Activated CD8-positive, alpha-beta memory T cell treated with anti-CD3 and anti-CD28 coated beads, Interleukin-2, amount 50 U/mL, for 1 hour (primary cell): ENCODE measurements around the gene CATSPERD.

Experiments
- DNase-seq: peaks from one replicate; pipeline ENCODE4 v3.0.0-alpha.2; 2020; ENCODE audit errors: extremely low read depth

CATSPERD gene, protein sequence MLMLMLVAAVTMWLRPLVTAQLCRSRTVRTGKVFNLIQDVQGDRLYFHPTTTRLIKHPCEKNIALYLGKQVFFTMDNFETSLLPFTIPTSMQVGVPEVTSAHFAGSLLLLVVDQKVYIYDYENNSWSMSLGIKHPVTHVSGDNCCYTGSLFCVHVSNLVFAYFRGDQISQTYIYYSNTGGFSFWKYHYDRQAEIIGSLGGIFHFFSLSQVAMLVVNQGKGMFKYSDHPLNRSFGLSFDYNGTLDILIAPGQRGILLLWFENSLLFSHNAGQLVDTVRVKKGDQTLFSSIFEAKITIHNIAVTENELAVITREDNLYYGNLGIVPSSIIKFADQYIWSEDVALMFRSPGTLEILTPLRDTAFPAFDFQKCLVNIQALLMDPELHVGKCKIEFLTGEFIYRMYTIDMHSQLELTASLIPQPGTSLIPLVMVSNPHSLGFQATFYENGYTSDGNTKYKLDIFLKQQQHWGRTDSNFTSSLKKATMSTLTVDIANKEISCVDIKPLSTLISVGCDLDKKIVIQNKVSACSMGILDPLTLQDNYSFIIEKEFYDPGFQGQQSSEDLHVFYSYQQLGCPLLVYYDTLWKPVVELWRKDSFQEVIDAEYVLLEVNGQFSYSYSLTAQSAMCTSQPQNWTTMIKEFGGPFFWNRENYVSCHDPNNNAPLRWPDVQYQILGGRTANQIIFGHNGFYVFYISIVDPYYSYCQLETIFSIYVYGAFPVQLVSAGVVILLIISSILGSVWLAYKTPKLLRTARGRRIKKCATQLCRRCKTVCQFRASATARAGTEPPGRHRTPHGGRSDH

DNA sequence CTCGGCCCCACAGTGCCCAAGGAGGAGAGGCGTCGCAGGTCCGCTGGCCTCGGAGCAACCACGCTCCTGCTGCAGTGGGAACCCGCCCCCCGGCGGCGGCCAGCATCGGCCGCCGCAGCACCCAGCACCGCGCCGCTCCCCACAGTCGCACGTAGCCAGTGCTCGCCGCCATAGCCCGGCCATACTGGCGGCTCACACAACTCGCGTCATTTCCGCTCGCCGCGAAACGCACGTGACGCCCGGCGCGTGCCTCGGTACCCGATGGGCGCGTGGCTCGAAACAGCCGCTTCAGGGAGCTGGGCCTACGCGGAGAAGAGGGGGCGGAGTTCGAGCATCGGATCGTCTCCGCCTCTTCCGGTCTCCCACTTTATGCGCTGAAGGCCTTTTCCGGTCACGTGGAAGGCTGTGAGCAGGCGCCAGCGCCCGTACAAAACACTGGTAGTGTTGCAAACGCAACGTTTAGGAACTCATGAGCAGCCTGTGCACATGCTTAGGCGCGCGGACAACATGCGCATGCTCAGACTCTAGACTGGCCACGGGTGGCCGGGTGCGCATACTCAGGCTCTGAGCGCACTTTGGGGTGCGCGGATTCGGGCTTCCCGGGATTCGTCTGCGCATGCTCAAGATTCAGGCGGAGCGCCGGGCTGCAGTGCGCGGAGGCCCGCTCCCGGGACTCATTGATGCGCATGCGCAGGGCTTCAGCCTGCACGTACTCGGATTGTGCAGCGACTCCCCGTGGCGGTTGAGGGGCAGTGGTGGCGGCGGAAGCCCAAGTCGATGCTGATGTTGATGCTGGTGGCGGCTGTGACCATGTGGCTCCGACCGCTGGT is at the start of gene CATSPERD, which contains the start of gene LONP1:
TSS of gene CATSPERD (plus strand) at position 677 of the 830 bp plus-strand sequence. CDS start at position 778, 101 bp downstream.
TSS of gene LONP1 (minus strand) at position 186 of the 830 bp plus-strand sequence. CDS start at position 172, 14 bp downstream.
- peak; percentile 96 for DNase-seq

DNA sequence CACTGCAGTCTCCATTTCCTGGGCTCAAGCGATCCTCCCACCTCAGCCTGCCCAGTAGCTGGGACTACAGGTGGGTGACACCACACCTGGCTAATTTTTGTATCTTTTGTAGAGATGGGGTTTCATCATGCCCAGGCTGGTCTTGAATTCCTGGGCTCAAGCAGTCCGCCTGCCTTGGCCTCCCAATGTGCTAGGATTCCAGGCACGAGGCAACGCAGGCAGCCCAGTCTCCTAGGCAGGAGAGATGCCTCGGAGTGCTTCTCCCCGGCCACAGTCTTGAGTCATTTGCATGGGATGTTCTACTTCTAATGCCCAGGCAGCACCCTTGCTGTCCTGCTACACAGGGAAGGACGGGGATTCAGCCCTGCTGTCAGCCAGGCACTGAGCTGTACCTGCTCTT is 48.8 kb upstream of the CATSPERD start:
- DNase-seq, result no peak

DNA sequence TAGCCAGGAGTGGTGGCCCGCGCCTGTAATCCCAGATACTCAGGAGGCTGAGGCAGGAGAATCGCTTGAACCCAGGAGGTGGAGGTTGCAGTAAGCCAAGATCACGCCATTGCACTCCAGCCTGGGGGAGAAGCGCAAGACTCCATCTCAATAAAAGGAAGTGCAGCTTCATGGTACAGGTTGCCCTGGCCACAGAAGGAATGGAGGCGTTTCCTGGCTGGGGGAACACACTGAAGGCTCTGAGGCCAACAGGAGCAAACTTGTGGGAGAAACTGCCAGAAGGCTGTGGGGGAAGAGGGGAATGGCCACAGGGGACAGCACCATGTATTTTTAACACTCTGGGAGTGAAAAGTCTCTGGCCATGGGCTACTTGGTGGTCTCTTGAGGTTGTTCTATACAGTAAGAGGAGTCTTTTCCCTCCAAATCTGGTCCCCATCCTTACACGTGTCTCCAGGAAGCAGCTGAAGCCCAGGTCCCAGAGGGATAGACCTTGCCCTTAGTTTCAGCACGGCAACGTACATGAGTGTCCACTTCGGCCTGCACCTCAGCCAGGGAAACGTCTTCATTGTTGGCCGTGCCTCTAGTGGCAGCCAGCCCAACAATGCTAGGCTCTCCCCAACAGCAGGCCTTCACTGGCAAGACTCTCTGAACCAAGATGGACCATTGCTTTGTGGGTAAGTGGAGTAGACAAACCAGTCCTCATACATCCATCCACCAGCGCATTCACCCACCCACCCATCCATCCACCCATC is 47.6 kb upstream of the CATSPERD start:
- DNase-seq, result no peak

DNA sequence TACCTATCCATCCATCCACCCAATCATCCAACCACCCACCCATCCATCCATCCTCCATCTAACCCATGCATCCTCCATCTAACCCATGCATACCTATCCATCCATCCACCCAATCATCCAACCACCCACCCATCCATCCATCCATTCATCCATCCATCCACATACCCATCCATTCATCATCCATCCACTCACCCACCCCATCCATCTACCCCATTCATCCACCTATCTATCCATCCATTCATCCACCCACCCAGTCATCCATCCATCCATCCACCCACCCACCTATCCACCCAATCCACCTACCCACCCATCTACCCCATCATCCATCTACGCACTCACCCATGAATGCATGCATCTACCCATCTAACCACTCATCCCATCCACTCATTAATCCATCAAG is 46.7 kb upstream of the CATSPERD start:
- DNase-seq, result no peak

DNA sequence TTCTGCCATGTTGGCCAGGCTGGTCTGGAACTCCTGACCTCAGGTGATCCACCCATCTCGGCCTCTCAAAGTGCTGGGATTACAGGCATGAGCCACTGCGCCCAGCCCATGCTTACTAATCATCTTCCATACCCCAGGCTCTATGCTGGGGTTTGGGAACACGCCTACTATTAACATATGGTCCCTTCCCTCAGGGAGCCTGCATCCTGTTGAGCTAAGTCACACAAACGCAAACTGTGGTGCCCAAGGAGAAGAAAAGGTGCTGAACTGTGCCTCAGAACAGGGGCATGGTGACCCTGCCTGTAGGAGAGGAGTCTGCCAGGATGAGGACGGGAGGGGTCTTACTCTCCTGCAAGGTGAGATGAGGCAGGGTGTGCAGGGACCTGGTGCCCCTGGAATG is 45.7 kb upstream of the CATSPERD start:
- no peak for DNase-seq

DNA sequence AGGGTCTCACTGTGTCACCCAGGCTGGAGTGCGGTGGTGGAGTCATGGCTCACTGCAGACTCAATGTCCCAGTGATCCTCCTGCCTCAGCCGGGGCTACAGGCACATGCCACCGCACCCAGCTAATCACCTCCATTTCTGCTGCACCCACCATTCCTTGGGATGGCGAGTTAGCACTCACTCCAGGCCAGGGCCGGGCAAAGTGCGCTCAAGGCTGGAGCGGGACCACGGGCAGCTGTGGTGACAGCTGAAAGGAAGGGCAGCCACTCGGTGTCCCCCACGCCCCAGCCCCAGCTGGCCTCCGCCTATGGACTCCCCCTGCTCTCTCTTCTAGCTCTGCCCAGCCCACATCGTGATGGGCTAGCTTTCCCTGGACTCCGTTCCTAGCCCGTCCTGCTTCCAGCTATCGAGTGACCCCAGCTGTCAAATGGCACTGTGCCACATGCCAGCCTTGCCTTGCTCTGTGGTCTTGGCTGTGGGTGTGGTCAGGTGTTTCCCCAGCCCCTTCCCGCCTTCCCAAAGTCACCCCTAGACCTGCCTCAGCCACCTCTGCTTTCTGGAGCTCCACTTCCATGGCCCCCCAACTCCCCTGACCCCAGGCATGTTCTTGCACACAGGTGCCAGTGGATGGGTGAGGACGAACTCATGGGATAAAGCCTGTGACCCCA is 44.2 kb upstream of the CATSPERD start:
- no peak for DNase-seq

DNA sequence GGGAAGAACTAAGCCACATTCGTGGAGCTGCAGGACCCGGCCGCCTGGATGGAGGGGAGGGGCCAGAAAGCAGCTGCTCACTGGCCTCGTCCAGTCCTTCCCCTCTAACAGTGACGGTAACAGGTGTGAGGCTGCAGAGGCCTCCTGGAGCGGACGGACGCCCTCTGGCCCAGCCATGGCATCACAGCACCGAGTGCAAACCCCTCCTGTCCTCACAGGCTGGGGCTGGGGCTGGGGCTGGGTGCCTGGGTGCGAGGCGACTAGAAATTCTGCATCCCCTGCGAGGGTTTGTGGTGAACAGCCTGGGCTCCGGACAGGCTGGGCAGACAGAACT is 43.7 kb upstream of the CATSPERD start:
- no peak for DNase-seq

DNA sequence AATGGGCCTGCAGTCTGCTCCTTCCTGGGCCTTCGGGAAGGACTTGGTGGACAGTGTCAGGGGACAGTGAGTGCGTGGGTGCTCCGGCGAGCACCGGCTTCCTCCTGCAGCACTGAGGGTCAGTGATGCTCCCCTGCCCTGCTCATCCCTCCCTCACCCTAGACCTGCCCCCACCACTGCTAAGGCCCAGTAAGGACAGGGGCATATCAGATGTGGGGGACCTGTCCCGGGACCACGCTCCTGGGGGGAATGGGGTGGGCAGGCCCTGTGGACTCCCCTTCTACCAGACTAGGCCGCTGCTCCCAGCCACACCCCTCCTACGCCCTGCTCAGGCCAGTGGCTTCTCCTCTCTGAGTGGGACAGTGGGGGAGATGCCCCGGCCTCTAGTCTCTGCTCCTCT is 43.3 kb upstream of the CATSPERD start:
- no peak for DNase-seq

DNA sequence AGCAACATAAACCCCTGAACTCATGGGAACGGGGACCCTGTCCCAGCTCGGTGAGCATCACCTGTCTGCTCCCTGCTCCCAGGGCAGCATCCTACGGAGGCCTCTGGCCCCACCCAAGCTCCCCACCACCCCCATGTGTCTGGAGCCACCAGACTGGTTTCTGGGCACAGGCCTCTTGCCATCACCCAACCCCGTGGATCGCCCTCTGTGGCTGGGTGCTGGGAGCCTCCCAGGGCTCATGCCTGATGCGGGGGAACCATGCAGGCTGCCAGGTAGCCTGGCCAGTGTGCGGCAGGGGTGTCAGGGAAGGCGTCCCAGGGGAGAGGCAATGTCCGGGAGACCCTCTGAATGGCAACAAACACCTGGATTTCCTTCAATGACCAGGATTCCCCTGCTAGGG is 42.9 kb upstream of the CATSPERD start:
- no peak for DNase-seq

DNA sequence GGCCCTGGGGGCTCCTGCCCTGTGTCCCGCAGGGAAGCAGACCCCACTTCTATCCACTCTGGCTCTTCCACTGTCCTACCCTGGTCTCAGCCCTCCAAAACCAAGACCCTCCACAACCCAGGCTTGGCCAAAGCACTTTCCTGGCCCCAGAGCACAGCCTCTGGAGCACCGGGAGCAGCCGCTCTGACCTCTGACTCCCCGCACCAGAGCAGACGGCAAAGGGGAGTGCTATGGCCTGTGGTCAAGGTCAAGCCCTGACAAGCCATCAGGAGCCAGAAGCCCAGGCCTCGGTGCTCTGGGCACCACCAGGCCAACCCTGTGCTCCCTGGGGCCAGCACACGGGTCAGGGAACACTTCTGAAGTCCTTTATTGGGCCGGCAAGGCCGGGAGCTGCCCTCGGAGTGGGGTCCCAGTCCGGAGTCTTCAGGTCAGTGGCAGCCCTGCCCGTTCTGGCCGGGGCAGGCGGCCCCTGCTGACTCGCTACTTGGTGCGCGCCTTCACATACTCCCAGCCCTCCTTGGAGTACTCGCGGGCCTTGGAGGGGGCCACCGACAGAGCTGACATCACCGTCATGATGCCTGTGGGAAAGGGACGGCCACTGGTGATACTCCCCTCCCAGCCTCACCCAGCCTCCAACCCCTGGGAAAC is 42.2 kb upstream of the CATSPERD start:
- DNase-seq, result no peak

DNA sequence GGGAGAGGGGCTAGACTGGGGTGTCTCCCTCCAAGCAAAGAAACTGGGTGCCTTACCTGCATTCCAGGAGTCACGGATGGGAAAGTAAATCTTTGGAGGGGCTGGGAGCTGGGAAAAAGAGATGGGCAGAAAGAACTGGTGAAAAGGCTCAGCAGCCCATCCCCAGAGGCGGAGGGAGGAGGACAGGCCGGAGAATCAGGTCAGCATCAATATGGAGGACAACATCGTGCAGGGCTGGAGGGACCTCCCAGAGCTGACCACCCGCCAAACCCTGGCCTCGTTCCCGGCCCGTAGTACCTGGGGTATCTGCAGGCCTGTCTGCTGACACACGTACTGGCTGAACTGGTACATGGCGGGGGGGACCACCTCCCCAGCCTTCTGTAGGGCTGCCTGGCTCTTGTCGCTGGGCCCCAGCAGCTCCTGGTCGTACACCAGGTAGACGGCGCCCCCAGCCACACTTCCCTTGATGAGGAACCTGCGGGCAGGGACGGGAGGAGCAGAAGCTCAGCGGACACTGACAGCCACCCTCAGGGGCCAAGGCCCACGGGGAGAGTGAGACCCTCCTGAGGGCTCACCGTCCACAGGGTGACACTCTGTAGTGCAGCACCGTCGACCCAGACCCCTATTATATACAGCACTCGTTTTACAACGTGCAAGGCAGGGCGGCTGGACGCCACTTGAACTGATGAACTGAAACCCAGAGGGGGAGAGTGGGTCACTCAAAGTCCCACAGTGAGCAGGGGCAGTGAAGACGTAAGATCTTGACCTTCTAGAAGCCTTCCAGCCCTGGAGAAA is 41.0 kb upstream of the CATSPERD start:
- no peak for DNase-seq

DNA sequence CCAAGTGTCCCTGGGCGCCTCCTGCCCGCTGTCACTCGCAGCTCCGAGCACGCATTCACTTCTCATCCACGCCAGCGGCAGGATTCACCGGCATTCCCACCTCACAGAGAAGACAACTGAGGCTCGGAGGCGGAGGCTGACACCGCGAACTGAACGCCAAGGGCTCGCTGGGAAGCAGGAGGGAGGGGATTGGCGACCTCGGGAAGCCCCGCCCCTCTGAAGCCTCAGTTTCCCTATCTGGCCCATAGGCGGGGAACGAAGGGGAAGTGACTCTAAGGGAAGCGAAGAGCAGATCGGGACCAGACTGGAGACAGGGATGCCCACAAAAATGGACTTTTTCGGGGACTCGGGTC is 40.4 kb upstream of the CATSPERD start:
- no peak for DNase-seq

DNA sequence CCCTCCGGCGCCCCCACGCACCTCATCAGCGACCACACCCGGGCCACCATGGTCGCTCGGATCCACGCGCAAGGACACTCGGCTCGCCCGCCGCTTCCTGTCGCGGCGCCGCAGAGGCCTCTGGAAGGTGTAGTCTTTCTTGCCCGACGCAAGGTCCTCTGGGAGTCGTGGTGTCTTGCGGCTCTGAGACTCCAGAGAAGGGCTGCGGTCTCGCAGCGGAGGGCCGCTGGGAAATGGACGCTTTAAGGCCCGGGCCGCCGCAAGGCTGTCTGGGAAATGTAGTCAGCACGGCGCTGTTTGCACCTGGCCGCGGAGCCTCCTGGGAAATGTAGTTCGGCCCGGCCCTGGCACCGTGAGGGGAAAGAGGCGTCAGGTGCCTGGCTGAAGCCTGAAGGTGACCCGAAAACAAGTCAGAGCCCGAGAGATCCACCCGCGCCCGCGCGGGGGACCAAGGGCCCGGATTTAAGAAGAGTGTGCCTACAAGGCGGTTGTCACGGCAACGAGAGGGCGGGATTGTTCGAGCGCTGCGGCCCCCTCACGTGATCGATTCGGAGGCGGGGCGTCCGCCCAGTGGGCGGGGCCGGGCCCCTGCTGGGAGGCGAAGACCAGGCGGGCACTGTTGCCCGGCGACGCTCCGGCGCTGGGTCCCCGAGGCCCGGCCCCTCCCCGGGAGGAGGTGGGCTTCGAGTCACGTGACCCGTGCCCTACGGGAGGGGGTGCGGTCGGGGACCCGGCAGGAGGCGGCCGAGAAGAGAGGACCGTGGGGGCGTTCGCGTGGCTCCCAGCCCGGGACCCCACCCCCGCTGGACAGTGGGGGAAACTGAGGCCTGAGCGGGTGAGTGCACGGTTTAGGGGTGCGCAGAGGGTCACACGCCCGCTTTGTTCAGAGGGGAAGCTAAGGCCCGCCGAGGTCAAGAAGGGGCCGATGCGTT is 39.7 kb upstream of the CATSPERD start, which contains the start of the genes HSD11B1L and MICOS13:
TSS of gene HSD11B1L (plus strand) at position 591 of the 932 bp plus-strand sequence. CDS start 3,806 bp downstream, outside the sequence.
TSS of gene MICOS13 (minus strand) at position 80 of the 932 bp plus-strand sequence. CDS start at position 50, 30 bp downstream.
- peak; percentile 93 for DNase-seq

DNA sequence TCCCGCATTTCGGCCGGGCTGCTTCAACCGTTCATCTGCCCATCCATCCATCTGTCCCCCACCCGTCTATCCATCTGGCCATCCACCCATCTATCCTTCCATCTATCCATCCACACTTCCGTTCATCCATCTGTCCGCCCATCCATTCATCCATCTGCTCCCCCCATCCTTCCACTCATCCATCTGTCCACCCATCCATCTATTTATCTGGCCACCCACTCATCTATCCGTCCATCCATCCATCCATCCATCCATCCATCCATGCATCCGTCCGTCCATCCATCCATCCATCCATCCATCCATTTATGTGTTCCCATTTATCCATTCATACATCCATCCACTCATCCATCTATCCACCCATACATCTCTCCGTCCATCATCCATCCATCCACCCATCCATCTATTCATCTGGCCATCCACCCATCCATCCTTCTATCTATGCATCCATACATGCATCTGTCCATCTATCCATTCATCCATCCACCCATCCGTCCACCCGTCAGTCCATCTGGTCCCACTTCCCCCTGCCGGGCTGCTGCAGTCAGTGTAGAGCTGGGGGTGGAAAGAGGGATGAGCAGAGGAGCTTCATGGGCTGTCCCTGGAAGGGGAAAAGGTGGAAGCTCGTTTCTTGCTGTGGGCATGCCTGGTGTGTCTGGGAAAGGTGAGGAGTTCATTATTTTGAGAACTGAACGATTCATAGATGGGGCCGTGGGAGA is 38.9 kb upstream of the CATSPERD start:
- DNase-seq, result no peak

DNA sequence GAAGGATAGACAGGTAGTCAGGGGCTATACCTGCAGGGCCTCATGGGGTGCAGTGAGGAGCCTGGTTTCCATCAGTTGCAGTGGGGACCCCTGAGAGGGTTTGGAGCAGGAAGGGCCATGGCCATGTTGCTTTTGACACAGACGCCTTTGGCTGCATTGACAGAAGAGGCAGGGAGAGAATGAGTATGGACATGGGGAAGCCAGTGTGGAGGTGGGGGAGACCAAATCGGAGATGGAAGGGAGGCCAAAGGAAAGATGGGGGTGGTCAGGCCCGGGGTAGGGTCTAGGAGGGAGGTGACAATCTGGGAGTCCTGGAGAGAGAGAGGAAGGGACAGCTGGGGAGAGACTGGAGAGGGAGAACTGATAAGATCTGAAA is 38.3 kb upstream of the CATSPERD start:
- DNase-seq, result no peak

DNA sequence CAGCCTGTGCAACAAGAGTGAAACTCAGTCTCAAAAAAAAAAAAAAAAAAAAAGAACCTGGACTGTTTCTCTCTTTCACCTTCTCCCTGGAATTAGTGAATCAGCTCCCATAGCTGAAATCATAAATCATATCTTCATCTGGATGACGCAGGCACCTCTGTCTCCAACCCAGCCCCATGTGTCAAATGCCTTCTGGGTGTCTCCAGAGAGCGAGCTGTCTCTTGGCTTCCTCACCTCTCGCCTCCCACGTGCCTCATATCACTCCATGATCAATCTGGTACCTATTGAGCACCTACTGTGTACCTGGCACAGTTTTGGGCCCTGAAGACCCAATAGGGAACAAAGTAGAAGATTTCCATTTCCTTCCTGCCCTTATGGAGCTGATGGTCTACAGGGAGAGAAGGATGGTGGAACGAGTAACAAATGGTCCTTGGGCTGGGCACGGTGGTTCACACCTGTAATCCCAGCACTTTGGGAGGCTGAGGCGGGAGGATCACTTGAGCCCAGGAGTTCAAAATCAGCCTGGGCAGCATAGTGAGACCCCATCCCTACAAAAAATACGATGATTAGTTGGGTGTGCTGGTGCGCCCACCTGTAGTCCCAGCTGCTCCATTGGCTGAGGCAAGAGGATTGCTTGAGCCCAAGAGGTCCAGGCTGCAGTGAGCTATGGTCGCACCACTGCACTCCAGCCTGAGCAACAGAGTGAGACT is 37.1 kb upstream of the CATSPERD start:
- DNase-seq, result no peak
